Central memory CD4-positive, alpha-beta T cell (primary cell): Measurements from ENCODE around the gene OSBP2.

Source experiments
- DNase-seq: peaks from one replicate; pipeline ENCODE4 v3.0.0; 2022

OSBP2 gene

GRCh38 chr22:30910358-30910757 lies 215.7 kb downstream of the OSBP2 start:
- no peak for DNase-seq

- no peak for DNase-seq
These were observed 224.1 kb downstream of the OSBP2 start for GRCh38 chr22:30918761-30919160.

- DNase-seq = no peak
These were observed 225.3 kb downstream of the OSBP2 start for GRCh38 chr22:30919973-30920372.

GRCh38 chr22:30920407-30920806 lies 225.7 kb downstream of the OSBP2 start:
- DNase-seq = peak; percentile 71

- DNase-seq = no peak
These were observed 226.4 kb downstream of the OSBP2 start for GRCh38 chr22:30921108-30921507.

GRCh38 chr22:30922151-30922611 lies 227.5 kb downstream of the OSBP2 start:
- DNase-seq = peak; percentile 82

- no peak for DNase-seq
These were observed 228.7 kb downstream of the OSBP2 start for GRCh38 chr22:30923168-30923900.

GRCh38 chr22:30925667-30926066 lies 231.0 kb downstream of the OSBP2 start:
- DNase-seq = no peak

- DNase-seq = no peak
These were observed 232.0 kb downstream of the OSBP2 start for GRCh38 chr22:30926706-30927105.

GRCh38 chr22:30927806-30928205 lies 233.1 kb downstream of the OSBP2 start:
- no peak for DNase-seq

- DNase-seq = no peak
These were observed 233.7 kb downstream of the OSBP2 start for GRCh38 chr22:30928401-30928800.

GRCh38 chr22:30930228-30930627 lies 235.6 kb downstream of the OSBP2 start:
- no peak for DNase-seq

GRCh38 chr22:30931541-30932300 lies 237.0 kb downstream of the OSBP2 start:
- no peak for DNase-seq

- DNase-seq = no peak
These were observed 238.0 kb downstream of the OSBP2 start for GRCh38 chr22:30932661-30933060.

GRCh38 chr22:30933457-30933856 lies 238.8 kb downstream of the OSBP2 start:
- no peak for DNase-seq

GRCh38 chr22:30934053-30934452 lies 239.4 kb downstream of the OSBP2 start:
- DNase-seq = no peak

- peak; percentile 54 for DNase-seq
These were observed 246.2 kb downstream of the OSBP2 start for GRCh38 chr22:30940685-30941362.

GRCh38 chr22:30941363-30941740 lies 246.7 kb downstream of the OSBP2 start:
- no peak for DNase-seq

- peak; percentile 73 for DNase-seq
These were observed 248.7 kb downstream of the OSBP2 start for GRCh38 chr22:30943368-30943767.

GRCh38 chr22:30944986-30945385 lies 250.3 kb downstream of the OSBP2 start:
- no peak for DNase-seq

- no peak for DNase-seq
These were observed 251.0 kb downstream of the OSBP2 start for GRCh38 chr22:30945653-30946052.

GRCh38 chr22:30946354-30946753 lies 251.7 kb downstream of the OSBP2 start:
- no peak for DNase-seq

- no peak for DNase-seq
These were observed 252.6 kb downstream of the OSBP2 start for GRCh38 chr22:30947173-30947815.
